Fibroblast of skin of right biceps (primary cell): ENCODE results near the gene HIBCH.
"Not testable (repeated sequence)": the region's sequence is repeated elsewhere in the genome, so short reads cannot be mapped to it uniquely, and the experiment has no call there.

Source experiments
- DNase-seq: peaks from one replicate; pipeline ENCODE4 v3.0.0-alpha.2; 2013

HIBCH gene

GRCh38 chr2:190223989-190224388 is 95.6 kb downstream of the HIBCH start:
- DNase-seq: not testable (repeated sequence)

- not testable (repeated sequence) for DNase-seq
These were observed 96.9 kb downstream of the HIBCH start for GRCh38 chr2:190222745-190223144.

DNA sequence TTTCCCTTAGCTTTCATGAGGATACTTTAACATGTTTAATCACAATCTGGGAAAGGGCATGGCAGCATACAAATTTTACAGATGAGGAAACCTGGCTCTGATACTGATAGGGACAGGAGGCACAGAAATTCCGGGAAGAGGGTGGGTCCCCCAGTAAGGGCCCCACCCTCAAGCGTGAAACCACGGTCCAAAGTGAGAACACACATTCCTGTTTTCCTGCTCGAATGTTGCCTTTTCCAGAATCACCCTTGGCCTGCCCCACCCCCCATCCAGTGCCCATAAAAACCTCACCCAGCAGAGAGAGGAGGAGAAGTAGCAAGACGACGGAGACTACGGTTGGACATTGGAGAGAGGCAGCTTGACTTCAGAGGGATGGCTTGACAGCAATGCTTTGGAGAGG is 98.2 kb downstream of the HIBCH start:
- no peak for DNase-seq

- no peak for DNase-seq
These were observed 100.4 kb downstream of the HIBCH start for GRCh38 chr2:190219186-190219585.

- no peak for DNase-seq
These were observed 102.0 kb downstream of the HIBCH start for GRCh38 chr2:190217616-190218015.

DNA sequence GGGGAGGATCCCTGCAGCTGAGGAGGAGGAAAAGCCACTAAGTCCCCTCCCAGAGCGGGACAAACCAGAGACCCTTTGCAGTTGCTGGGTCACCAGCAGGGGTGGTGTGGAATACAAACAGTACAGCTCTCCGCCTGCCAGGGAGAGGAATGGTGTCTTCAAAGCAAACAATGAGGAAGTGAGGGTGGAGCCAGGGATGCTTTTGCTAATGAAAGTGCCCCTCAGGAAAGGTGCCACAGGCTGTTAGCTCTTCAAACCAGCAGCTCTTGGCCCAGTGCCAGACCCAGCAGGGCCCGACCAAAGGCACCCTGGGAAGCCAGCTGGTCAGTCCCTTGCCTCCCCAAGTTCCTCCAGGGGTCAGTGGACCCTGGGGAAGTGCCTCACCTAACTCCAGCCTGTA is 102.8 kb downstream of the HIBCH start:
- no peak for DNase-seq

GRCh38 chr2:190215620-190216019 is 104.0 kb downstream of the HIBCH start:
- DNase-seq: no peak

GRCh38 chr2:190214426-190215194 is 105.0 kb downstream of the HIBCH start:
- DNase-seq: peak; percentile 55

GRCh38 chr2:190213441-190214335 is 105.9 kb downstream of the HIBCH start:
- DNase-seq: peak; percentile 55

DNA sequence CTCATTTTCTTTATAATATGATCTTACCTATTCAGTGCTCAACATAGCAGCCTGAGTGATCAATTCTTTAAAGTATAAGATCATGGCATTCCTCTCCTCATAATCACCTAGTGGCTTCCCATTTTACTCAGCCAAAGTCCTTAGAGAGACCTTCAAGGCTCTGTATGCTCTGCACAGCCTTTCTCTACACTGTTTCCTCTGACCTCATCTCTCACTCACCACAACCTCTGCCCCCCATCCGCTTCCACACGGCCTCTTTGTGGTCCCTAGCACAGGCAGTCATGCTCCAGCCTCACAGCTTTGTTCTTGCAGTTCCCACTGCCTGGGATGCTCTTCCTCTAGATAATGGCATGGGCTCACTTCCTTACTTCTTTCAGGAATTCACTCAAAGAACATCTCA is 109.2 kb downstream of the HIBCH start:
- DNase-seq: peak; percentile 62

GRCh38 chr2:190209559-190209958 is 110.1 kb downstream of the HIBCH start:
- DNase-seq: no peak

DNA sequence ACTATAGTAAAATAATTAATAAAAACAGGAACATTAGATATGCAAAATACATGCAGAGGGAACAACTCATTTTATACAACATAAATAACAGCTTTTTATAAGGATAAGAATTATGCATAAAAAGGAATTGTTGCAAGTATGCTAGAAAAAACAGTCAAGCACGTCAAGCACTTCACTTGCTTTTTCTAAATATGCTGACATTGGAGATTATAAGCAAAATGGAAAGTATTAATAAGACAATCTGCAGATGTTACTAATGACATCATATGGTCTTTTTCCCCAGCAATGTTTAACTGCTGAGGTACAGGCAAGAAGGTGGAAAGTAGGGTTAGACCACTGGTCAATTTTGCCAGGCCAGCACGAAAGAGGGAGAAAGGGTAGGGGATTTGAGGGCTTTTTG is 111.7 kb downstream of the HIBCH start:
- no peak for DNase-seq

GRCh38 chr2:190205657-190206056 is 114.0 kb downstream of the HIBCH start:
- DNase-seq: peak; percentile 76

- DNase-seq: no peak
These were observed 117.0 kb downstream of the HIBCH start for GRCh38 chr2:190202604-190203003.

- DNase-seq: no peak
These were observed 117.6 kb downstream of the HIBCH start for GRCh38 chr2:190202018-190202417.

DNA sequence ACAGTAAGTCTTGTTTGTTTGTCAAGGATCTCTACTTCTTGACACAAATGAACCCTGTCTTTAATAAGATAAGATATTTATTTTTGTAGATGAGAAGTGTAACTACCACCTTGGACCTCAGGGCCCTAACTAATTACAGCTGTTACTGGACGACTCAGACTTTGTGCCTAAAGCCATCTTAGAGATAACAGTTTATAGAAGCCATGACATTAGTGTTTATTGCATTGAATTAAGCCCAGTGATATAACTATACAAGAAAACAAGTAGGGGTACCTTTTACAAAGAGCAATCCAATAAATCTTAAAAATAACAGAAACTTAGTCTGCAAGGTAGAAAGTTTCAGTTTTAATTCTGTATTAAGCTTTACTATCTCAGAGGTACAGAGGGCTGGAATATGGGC is 119.0 kb downstream of the HIBCH start:
- no peak for DNase-seq

DNA sequence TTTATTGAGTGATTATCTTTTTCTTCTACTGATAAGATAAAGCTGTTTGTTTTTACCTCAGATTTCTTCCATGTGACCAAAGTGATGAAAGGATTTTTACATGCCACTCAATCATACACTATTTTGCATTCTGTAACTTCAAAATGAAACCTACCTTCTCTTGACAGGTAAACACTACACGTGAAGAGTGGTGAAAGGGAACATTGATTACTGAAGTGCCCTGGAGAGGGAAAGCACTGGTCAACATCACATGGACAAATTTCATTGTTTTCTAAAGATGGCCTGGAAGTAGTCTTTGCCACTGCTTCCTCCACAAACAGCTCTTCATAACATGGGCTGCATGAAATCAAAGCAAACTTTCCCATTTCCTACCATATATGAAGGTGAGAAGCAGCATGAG is 120.1 kb downstream of the HIBCH start:
- DNase-seq: no peak

GRCh38 chr2:190199109-190199508 is 120.5 kb downstream of the HIBCH start:
- no peak for DNase-seq

- peak; percentile 20 for DNase-seq
These were observed 122.4 kb downstream of the HIBCH start for GRCh38 chr2:190197143-190197720.

DNA sequence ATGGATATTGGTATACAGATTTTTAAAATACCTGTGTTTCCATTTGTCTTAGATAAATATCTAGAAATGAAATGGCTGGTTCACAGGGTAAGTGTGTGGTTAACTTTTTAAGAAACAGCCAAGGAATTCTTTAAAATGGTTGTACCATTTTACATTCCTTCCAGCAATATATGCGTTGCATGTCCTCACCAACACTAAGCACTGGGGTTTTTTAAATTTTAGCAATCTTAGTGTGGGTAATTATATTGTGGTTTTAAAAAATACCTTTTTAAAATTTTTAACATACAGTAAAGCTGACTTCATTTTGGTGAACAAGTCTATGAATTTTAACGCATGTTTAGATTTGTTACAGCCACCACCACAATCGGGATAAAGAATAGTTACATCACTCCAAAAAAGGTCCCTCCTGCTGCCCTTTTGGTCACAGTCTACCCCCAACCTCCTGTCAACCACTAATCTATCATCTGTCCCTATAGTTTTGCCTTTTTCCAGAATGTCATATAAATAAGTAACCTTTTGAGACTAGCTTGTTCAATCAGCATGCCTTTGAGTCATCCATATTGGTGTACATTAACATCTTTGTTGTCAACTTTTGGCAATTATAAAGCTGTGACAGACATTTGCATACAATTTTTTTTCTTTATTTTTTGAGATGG is 129.0 kb downstream of the HIBCH start:
- DNase-seq: peak; percentile 56

GRCh38 chr2:190188289-190188688 is 131.3 kb downstream of the HIBCH start:
- no peak for DNase-seq

GRCh38 chr2:190186238-190186637 is 133.4 kb downstream of the HIBCH start:
- no peak for DNase-seq

DNA sequence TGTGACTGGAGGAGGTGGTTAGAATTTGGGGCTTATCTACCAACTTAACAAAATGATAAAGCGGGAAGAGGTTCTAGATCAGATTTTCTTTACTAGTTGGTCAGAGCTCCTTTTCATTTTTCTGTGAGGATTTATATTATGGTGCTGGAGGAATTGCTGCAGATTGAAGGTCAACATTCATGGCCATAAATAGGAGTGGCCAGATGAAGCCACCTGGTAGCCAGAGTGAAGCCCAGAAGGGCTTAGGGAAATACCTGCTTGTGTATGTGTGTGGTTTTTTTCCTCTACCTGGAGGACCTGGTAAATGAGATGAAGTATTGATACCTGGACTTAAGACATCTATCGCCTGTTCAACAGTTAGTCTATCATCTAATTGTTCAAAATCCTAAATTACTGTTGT is 134.2 kb downstream of the HIBCH start:
- no peak for DNase-seq
